Measurements from ENCODE around the gene RASEF.

- TF ChIP-seq GATA2 (IDR thresholded peaks at IDR 0.05; ENCODE audit: low read depth, low read length) (no peak), GATA3 (IDR thresholded peaks at IDR 0.05; ENCODE audit: low read depth, low read length) (no peak)
Observed at GRCh38 chr9:82968816-82969215, 94.1 kb downstream of the RASEF start.

Data from SH-SY5Y (cell line).